ENCODE measurements around the gene PNMA6F. TPM values are rescaled to one million over a fixed set of nuclear protein-coding genes. Genes with fewer than 3 reads are reported as not detected.

The PNMA6F gene
- total RNA-seq, 4 donors from 2014 or later: not detected

DNA sequence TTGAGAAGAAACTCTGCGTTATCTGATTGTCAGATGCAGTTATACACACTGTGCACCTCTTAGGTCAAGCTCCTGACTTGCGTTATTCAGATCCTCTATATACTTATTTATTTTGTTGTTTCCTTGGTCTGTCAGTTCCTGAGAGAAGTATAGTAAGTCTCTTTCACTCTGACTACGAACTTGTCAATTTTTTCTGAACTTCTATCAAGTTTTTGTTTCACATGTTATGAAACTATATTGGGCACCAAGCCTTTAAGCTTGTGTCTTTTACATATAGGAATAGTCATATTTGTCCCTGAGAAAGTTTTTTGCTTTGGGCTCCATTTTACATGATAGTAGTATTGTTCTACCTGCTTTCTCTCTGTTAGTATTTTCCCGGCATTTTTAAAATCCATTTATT is 44.1 kb upstream of the PNMA6F start:
- TF ChIP-seq, protein P1, sequence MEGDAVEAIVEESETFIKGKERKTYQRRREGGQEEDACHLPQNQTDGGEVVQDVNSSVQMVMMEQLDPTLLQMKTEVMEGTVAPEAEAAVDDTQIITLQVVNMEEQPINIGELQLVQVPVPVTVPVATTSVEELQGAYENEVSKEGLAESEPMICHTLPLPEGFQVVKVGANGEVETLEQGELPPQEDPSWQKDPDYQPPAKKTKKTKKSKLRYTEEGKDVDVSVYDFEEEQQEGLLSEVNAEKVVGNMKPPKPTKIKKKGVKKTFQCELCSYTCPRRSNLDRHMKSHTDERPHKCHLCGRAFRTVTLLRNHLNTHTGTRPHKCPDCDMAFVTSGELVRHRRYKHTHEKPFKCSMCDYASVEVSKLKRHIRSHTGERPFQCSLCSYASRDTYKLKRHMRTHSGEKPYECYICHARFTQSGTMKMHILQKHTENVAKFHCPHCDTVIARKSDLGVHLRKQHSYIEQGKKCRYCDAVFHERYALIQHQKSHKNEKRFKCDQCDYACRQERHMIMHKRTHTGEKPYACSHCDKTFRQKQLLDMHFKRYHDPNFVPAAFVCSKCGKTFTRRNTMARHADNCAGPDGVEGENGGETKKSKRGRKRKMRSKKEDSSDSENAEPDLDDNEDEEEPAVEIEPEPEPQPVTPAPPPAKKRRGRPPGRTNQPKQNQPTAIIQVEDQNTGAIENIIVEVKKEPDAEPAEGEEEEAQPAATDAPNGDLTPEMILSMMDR (IDR thresholded peaks at IDR 0.05): no peak
- TF ChIP-seq POLR2A (IDR thresholded peaks at IDR 0.05): no peak
- no peak overlapping the region for H3K27ac ChIP-seq
- no peak overlapping the region for H3K4me3 ChIP-seq
- no peaks in the 10 kb centered on the region for H3K27me3 ChIP-seq
- H3K9me3 ChIP-seq: no peaks in the 10 kb centered on the region
- no peak for DNase-seq
- H3K36me3 ChIP-seq: no peaks in the 10 kb centered on the region
- H3K4me1 ChIP-seq: no peaks in the 10 kb centered on the region

DNA sequence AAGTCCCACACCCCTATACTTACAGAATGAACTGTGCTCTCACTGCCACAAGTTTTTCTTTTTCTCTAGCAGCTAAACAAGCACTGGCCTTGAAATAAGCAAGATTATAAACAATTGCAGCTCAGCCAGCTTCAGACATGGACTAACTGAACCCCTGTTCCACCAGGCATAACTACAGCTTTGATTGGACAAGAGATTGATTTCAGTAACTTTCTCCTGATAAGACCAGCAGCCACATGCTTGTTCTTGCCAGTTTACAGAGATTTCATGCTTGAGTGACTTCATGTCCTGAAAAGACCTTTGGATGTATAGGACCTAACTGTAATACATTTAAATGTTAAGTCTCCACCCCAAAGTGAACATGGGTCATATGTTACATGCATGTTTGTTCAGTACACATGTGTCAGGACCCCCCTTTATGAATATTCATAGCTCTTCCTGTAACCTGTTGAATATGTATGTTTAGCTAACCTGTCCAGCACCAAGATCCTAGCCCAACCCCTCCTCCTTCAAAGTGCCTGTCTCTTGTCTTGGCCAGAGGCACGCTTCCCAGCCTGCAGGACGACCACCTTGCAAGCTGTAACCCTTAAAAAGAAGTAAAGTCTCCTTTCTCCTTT is 40.3 kb upstream of the PNMA6F start:
- Histone ChIP-seq H3K4me1 (no peaks in the 10 kb centered on the region), H3K36me3 (no peaks in the 10 kb centered on the region), H3K9me3 (peaks cover 0 to 5% (median 0%) of the 10 kb centered on the region in 4 donors), H3K4me3 (no peak overlapping the region), H3K27me3 (no peaks in the 10 kb centered on the region), H3K27ac (no peak overlapping the region)
- TF ChIP-seq POLR2A (IDR thresholded peaks at IDR 0.05): no peak
- TF ChIP-seq, protein P1 (IDR thresholded peaks at IDR 0.05): no peak
- DNase-seq: no peak

DNA sequence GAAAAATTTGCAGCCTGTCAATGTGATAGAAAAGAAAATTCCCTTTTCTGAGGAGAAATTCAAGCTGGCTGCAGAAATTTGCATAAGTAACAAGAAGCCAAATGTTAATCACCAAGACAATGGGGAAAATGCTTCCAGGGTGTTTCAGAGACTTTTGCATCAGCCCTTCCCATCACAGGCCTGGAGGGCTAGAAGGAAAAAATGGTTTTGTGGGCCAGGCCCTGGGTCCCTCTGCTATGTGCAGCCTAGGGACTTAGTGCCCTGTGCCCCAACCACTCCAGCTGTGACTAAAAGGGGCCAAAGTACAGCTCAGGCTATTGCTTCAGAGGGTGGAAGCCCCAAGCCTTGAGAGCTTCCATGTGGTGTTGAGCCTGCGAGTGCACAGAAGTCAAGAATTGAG is 36.3 kb upstream of the PNMA6F start:
- Histone ChIP-seq H3K27ac (no peak overlapping the region), H3K36me3 (no peaks in the 10 kb centered on the region), H3K27me3 (no peaks in the 10 kb centered on the region), H3K9me3 (peaks cover 0 to 5% (median 0%) of the 10 kb centered on the region in 4 donors), H3K4me3 (no peak overlapping the region), H3K4me1 (no peaks in the 10 kb centered on the region)
- no peak for DNase-seq
- TF ChIP-seq POLR2A (IDR thresholded peaks at IDR 0.05): no peak
- TF ChIP-seq, protein P1 (IDR thresholded peaks at IDR 0.05): no peak

DNA sequence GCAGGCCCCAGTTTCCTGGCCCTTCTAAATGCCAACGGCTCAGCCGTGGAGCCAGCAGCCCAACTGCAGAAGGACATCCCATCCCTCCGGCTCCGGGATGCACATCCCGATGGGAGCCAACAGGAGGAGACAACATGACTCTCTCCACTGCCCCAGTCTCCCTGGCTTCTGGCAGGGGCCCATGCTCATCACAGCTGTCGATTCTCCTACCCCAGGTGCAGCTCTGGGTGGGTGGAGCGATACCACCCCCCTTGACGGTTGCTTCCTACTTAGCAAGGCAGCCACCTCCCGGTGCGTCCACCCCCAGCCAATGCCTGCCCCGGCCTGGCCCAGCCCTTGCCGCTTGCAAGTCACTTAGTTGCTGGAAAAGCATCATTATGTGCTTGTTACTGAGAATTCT is 31.8 kb upstream of the PNMA6F start:
- no peak for DNase-seq
- TF ChIP-seq POLR2A (IDR thresholded peaks at IDR 0.05): no peak
- TF ChIP-seq, protein P1 (IDR thresholded peaks at IDR 0.05): no peak
- Histone ChIP-seq H3K9me3 (peaks cover 0 to 5% (median 0%) of the 10 kb centered on the region in 4 donors), H3K4me1 (no peaks in the 10 kb centered on the region), H3K36me3 (no peaks in the 10 kb centered on the region), H3K4me3 (no peak overlapping the region), H3K27ac (no peak overlapping the region), H3K27me3 (no peaks in the 10 kb centered on the region)

DNA sequence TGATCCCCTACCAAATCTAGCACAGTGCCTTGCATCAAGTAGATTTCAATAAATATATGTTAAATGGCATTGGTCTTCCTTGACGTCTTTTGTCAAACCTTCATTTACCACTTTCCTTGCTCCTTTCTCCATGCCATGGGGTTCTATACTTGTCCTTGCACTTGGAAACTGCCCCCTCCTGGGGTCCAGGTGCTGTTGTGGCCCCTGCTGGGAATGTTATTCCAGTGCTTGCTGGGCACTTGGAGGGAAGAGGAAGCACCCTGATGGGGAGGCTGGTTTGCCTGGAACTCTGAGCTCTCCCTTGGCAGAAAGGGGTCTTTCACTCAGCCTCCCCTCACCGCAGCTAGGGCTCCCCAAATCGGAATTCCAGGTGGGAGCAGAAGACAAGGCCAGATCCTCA is 31.3 kb upstream of the PNMA6F start:
- TF ChIP-seq, protein P1 (IDR thresholded peaks at IDR 0.05): no peak
- TF ChIP-seq POLR2A (IDR thresholded peaks at IDR 0.05): no peak
- H3K36me3 ChIP-seq: no peaks in the 10 kb centered on the region
- no peaks in the 10 kb centered on the region for H3K4me1 ChIP-seq
- DNase-seq: no peak
- H3K27ac ChIP-seq: no peak overlapping the region
- no peaks in the 10 kb centered on the region for H3K27me3 ChIP-seq
- peaks cover 0 to 1% (median 0%) of the 10 kb centered on the region in 4 donors for H3K9me3 ChIP-seq
- no peak overlapping the region for H3K4me3 ChIP-seq

DNA sequence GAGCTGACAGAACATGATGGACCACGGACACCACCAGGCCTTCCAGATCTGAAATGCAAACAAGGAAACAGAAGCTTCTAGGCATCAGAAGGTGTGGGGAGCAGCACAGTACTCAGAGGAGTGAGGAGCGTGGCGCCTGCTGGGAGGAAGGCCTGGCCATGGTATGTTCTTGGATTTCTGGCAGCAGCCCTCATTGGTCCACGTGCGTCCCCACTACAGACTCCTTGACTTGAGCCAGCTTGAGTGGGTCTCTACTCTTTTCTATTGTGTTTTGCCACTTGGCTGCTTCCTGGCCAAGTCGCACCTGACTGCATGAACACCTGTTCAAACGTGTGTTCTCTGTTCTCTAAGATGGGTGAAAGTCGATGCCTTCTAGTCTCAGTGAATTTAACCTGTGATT is 30.4 kb upstream of the PNMA6F start:
- TF ChIP-seq POLR2A (IDR thresholded peaks at IDR 0.05): no peak
- TF ChIP-seq, protein P1 (IDR thresholded peaks at IDR 0.05): no peak
- no peak overlapping the region for H3K27ac ChIP-seq

More for the DNA sequence above, 30.4 kb upstream of the PNMA6F start:
- Histone ChIP-seq H3K4me1 (no peaks in the 10 kb centered on the region), H3K36me3 (peaks cover 0 to 5% (median 0%) of the 10 kb centered on the region in 3 donors), H3K4me3 (no peak overlapping the region), H3K27me3 (no peaks in the 10 kb centered on the region), H3K9me3 (no peaks in the 10 kb centered on the region)
- DNase-seq: no peak

All from Peyer's patch (tissue), 4 donors.